GM18517 (cell line): ENCODE measurements around the gene TBC1D9.

Experiments used
- ATAC-seq: cut with Tn5 transposase; IDR thresholded peaks from one replicate; pipeline ENCODE4 v1.9.1; 2021; ENCODE audit warnings: mild to moderate bottlenecking, moderate library complexity; ENCODE audit not compliant: unreplicated experiment

Gene TBC1D9

GRCh38 chr4:140697709-140698560, 58.2 kb downstream of the TBC1D9 start:
- ATAC-seq: no peak

GRCh38 chr4:140695483-140695882, 60.7 kb downstream of the TBC1D9 start:
- ATAC-seq: no peak

- no peak for ATAC-seq
Observed at GRCh38 chr4:140693562-140693961, 62.6 kb downstream of the TBC1D9 start.

GRCh38 chr4:140691369-140691768, 64.8 kb downstream of the TBC1D9 start:
- ATAC-seq: no peak

- ATAC-seq: no peak
Observed at GRCh38 chr4:140690093-140690492, 66.1 kb downstream of the TBC1D9 start.

- no peak for ATAC-seq
Observed at GRCh38 chr4:140689623-140690022, 66.6 kb downstream of the TBC1D9 start.

- no peak for ATAC-seq
Observed at GRCh38 chr4:140688711-140689598, 67.2 kb downstream of the TBC1D9 start.

GRCh38 chr4:140686796-140687195, 69.4 kb downstream of the TBC1D9 start:
- ATAC-seq: no peak

GRCh38 chr4:140684314-140684713, 71.9 kb downstream of the TBC1D9 start:
- ATAC-seq: no peak

GRCh38 chr4:140681201-140681600, 75.0 kb downstream of the TBC1D9 start:
- no peak for ATAC-seq

- no peak for ATAC-seq
Observed at GRCh38 chr4:140680686-140681085, 75.5 kb downstream of the TBC1D9 start.

GRCh38 chr4:140679576-140679975, 76.6 kb downstream of the TBC1D9 start:
- no peak for ATAC-seq

GRCh38 chr4:140675599-140676231, 80.5 kb downstream of the TBC1D9 start:
- no peak for ATAC-seq

GRCh38 chr4:140673729-140674128, 82.5 kb downstream of the TBC1D9 start:
- no peak for ATAC-seq

GRCh38 chr4:140672416-140672815, 83.8 kb downstream of the TBC1D9 start:
- no peak for ATAC-seq

GRCh38 chr4:140668111-140668510, 88.1 kb downstream of the TBC1D9 start:
- ATAC-seq: no peak

- no peak for ATAC-seq
Observed at GRCh38 chr4:140666889-140667614, 89.1 kb downstream of the TBC1D9 start.

- ATAC-seq: no peak
Observed at GRCh38 chr4:140662082-140662869, 93.9 kb downstream of the TBC1D9 start.

GRCh38 chr4:140661550-140661949, 94.6 kb downstream of the TBC1D9 start:
- no peak for ATAC-seq
